Measurements from ENCODE around the gene ETV2.
"Not testable (repeated sequence)": the region's sequence is repeated elsewhere in the genome, so short reads cannot be mapped to it uniquely, and the experiment has no call there.

ETV2 gene

DNA sequence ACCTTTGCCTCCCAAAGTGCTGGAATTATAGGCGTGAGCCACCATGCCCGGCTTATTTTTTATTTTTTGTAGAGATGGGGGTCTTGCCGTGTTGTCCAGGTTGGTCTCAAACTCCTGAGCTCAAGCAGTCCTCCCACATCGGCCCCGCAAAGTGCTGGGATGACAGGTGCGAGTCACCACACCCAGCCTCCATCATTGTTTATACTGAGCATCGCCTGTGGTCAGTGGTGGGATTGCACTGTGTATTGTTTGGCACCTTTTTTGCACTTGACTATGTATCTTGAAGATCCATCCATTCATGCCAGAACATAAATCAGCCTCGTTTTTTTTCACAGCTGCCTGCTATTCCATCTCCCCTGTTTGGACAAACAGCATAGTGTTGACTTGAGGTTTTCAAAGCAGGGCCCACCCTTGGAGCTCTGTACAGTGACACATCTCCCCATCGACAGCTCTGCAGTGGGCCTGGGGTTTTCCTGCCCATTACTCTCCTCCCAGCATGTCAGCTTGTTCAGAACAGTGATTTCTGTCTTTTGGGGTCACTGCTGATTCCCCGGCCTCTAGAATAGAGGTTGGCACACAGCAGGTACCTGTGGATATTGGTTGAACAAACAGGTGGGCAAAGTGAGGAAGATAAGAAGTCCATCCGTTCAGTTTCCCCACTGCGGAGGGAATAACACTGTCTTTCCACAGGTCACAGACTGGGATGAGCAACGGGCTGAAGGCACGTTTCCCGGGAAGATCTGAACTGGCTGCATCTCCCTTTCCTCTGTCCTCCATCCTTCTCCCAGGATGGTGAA lies 16.6 kb downstream of the ETV2 start:
- no peak for DNase-seq (ENCODE audit: low read depth)

DNA sequence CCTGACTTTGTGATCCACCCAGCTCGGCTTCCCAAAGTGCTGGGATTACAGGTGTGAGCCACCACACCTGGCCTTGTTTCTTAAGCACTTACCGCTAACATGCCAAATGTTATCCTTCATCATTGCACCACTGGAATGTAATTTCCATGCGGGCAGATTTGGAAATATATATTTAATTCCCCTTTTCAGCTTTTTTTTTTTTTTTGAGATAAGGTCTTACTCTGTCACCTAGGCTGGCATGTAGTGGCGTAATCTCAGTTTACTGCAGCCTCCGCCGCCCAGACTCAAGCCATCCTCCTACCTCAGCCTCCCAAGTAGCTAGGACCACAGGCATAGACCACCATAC lies 20.4 kb downstream of the ETV2 start:
- DNase-seq (ENCODE audit: low read depth): no peak

GRCh38 chr19:35663981-35664380 lies 22.4 kb downstream of the ETV2 start:
- no peak for DNase-seq (ENCODE audit: low read depth)

GRCh38 chr19:35665157-35665556 lies 23.6 kb downstream of the ETV2 start:
- no peak for DNase-seq (ENCODE audit: low read depth)

- no peak for DNase-seq (ENCODE audit: low read depth)
Observed at GRCh38 chr19:35665604-35666003, 24.1 kb downstream of the ETV2 start.

GRCh38 chr19:35666251-35666913 lies 24.8 kb downstream of the ETV2 start, which contains the start of gene UPK1A:
Gene UPK1A (plus strand): TSS chr19:35666517. CDS start chr19:35666813, 296 bp downstream.
- no peak for DNase-seq (ENCODE audit: low read depth)

GRCh38 chr19:35669566-35669965 lies 28.0 kb downstream of the ETV2 start:
- no peak for DNase-seq (ENCODE audit: low read depth)

GRCh38 chr19:35669974-35670373 lies 28.4 kb downstream of the ETV2 start:
- DNase-seq (ENCODE audit: low read depth): no peak

GRCh38 chr19:35670686-35671085 lies 29.1 kb downstream of the ETV2 start:
- DNase-seq (ENCODE audit: low read depth): no peak

- DNase-seq (ENCODE audit: low read depth): no peak
Observed at GRCh38 chr19:35671818-35672217, 30.3 kb downstream of the ETV2 start.

DNA sequence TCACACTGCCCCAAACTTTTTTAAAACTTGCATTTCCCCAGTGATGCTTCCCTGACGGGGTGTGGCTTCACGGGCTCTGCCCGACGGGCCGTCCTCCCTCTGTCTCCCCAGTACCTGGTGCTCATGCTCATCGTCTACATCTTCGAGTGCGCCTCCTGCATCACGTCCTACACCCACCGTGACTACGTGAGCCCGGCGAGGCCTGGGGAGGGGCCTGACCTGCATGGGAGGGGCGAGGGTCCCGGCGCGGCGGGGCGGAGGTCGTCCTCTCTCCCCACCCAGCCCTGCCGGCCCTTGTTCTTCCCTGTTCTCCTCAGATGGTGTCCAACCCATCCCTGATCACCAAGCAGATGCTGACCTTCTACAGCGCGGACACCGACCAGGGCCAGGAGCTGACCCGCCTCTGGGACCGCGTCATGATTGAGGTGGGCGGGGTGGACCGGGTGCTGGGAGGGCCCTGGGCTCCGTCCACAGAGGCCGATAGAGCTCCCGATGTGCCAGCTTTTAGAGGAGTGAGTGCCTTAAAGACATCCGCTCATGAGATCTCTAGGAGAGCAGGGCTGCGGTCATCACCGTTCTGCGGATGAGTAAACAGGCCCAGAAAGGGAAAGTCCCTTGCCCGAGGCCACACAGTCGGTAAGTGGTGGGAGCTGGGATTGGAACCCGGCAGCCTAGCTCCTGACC lies 31.7 kb downstream of the ETV2 start:
- DNase-seq (ENCODE audit: low read depth): peak; percentile 29

- DNase-seq (ENCODE audit: low read depth): no peak
Observed at GRCh38 chr19:35675589-35676140, 34.1 kb downstream of the ETV2 start.

DNA sequence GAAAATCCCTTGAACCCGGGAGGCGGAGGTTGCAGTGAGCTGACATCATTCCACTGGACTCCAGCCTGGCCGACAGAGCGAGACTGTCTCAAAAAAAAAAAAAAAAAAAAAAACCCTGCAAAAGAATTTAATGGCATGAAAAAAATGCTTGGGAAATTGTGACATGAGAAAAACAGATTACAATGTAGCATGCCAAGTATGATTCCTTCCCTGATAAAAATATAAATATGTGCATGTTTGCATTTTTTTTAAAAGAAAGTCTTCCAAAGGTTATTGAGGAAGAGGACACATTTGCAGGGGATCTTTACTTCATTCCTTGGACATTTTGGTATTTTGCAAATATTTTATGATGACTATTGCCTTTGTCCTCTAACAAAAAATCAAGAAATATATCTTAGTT lies 48.3 kb downstream of the ETV2 start:
- no peak for DNase-seq (ENCODE audit: low read depth)

- not testable (repeated sequence) for DNase-seq (ENCODE audit: low read depth)
Observed at GRCh38 chr19:35691106-35691505, 49.6 kb downstream of the ETV2 start.

- no peak for DNase-seq (ENCODE audit: low read depth)
Observed at GRCh38 chr19:35692010-35692409, 50.5 kb downstream of the ETV2 start.

DNA sequence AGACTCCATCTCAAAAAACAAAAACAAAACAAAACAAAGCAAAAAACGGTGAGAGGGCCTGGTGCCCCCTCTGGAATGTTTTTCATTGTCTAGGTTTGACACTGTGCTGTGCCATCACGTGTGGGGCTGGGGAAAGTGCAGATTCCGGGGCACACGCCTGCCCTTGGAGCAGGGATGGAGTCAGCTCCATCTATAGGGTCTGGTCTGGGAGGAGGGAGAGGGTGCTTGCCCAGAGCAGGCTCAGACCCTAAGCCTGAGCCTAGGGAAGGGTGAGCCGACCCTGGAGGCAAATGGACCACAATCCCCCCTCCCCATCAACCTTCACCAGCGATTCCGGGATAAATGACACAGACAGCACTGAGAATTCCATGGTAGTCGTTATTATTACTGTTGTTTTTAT lies 51.9 kb downstream of the ETV2 start:
- DNase-seq (ENCODE audit: low read depth): no peak

DNA sequence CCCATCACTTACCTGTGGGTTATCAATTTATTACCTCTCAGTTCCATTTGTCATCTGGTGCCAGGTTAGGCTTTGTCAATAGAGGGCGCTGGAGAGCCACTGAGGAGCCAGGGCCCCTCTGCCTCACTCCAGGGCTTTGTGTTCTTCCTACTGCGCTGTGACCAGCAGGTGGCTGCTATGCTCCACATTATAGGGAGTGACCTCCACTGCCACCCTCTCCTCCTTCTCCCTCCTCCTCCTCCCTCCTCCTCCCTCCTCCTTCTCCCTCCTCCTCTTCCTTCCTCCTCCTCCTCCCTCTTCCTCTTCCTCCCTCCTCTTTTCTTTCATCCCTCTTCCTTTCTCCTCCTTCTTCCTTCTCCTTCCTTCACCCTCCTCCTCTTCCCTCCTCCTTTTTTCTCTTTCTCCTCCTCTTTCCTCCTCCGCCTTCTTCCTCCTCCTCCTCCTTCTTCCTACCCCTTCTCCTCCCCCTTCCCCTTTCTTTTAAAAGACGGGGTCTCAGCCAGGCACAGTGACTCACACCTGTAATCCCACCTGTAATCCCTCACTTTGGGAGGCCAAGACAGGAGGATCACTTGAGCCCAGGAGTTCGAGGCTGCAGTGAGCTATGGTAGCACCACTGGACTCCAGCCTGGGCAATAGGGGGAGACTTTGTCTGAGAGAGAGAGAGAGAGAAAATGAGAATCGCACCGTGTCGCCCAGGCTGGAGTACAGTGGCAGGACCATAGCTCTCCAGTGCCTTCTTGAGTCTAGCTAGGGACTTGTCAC lies 52.5 kb downstream of the ETV2 start:
- peak; percentile 76 for DNase-seq (ENCODE audit: low read depth)
